ENCODE data around the gene WDPCP.
"Not testable (repeated sequence)": the region's sequence is repeated elsewhere in the genome, so short reads cannot be mapped to it uniquely, and the experiment has no call there.

WDPCP gene

GRCh38 chr2:63537306-63537705 lies 51.0 kb downstream of the WDPCP start:
- DNase-seq: no peak

GRCh38 chr2:63530704-63531279 lies 57.5 kb downstream of the WDPCP start:
- no peak for DNase-seq

GRCh38 chr2:63525905-63526304 lies 62.4 kb downstream of the WDPCP start:
- no peak for DNase-seq

- DNase-seq: no peak
These were observed 65.3 kb downstream of the WDPCP start for GRCh38 chr2:63522950-63523349.

GRCh38 chr2:63520793-63521192 lies 67.5 kb downstream of the WDPCP start:
- DNase-seq: no peak

- no peak for DNase-seq
These were observed 73.5 kb downstream of the WDPCP start for GRCh38 chr2:63514781-63515180.

GRCh38 chr2:63514237-63514716 lies 74.0 kb downstream of the WDPCP start:
- no peak for DNase-seq

GRCh38 chr2:63506320-63506719 lies 82.0 kb downstream of the WDPCP start:
- DNase-seq: no peak

GRCh38 chr2:63503818-63504217 lies 84.5 kb downstream of the WDPCP start:
- DNase-seq: no peak

GRCh38 chr2:63500398-63500797 lies 87.9 kb downstream of the WDPCP start:
- DNase-seq: no peak

- DNase-seq: no peak
These were observed 90.7 kb downstream of the WDPCP start for GRCh38 chr2:63497576-63497975.

- DNase-seq: no peak
These were observed 93.3 kb downstream of the WDPCP start for GRCh38 chr2:63494968-63495367.

GRCh38 chr2:63494100-63494499 lies 94.2 kb downstream of the WDPCP start:
- DNase-seq: no peak

GRCh38 chr2:63488118-63488713 lies 100.1 kb downstream of the WDPCP start:
- DNase-seq: no peak

GRCh38 chr2:63486861-63487290 lies 101.4 kb downstream of the WDPCP start:
- no peak for DNase-seq

- DNase-seq: no peak
These were observed 103.4 kb downstream of the WDPCP start for GRCh38 chr2:63484901-63485300.

- DNase-seq: no peak
These were observed 103.8 kb downstream of the WDPCP start for GRCh38 chr2:63484481-63484880.

GRCh38 chr2:63477686-63478085 lies 110.6 kb downstream of the WDPCP start:
- no peak for DNase-seq

GRCh38 chr2:63469313-63469712 lies 119.0 kb downstream of the WDPCP start:
- not testable (repeated sequence) for DNase-seq

- no peak for DNase-seq
These were observed 122.6 kb downstream of the WDPCP start for GRCh38 chr2:63465633-63466032.

- no peak for DNase-seq
These were observed 125.1 kb downstream of the WDPCP start for GRCh38 chr2:63463142-63463541.

- DNase-seq: no peak
These were observed 141.6 kb downstream of the WDPCP start for GRCh38 chr2:63446658-63447057.

- no peak for DNase-seq
These were observed 143.6 kb downstream of the WDPCP start for GRCh38 chr2:63444565-63445288.

GRCh38 chr2:63440612-63441011 lies 147.7 kb downstream of the WDPCP start:
- DNase-seq: no peak
